RWPE2 (cell line): ENCODE measurements around the gene ZBTB7C.

Experiments
- ATAC-seq: fragments of 200-7000 bp; cut with Tn5 transposase; 3 replicates; pipeline ENCODE4 v1.9.1; 2021; ENCODE audit warnings: low read depth
- DNase-seq: peaks from one replicate; pipeline ENCODE4 v3.0.0-alpha.2; 2020; ENCODE audit warnings: low spot score
- H3K27ac ChIP-seq: fragments of 450-650 bp; 2 replicates; pipeline ENCODE4 v1.5.1; 2017; ENCODE audit warnings: mild to moderate bottlenecking; ENCODE audit not compliant: poor library complexity, severe bottlenecking
- H3K27me3 ChIP-seq: fragments of 250-450 bp; sonication (Bioruptor Pico); 2 replicates; pipeline ENCODE4 v1.5.1; 2021; ENCODE audit warnings: mild to moderate bottlenecking, moderate library complexity; ENCODE audit not compliant: insufficient read depth, poor library complexity, severe bottlenecking
- H3K36me3 ChIP-seq: fragments of 250-450 bp; sonication (Bioruptor Pico); 2 replicates; pipeline ENCODE4 v1.5.1; 2020; ENCODE audit warnings: low read depth, mild to moderate bottlenecking, moderate library complexity
- H3K4me1 ChIP-seq: fragments of 250-450 bp; sonication (Bioruptor Pico); 2 replicates; pipeline ENCODE4 v1.5.1; 2021; ENCODE audit warnings: mild to moderate bottlenecking, moderate library complexity; ENCODE audit not compliant: insufficient read depth, poor library complexity, severe bottlenecking
- H3K4me3 ChIP-seq: fragments of 250-450 bp; sonication (Bioruptor Pico); 2 replicates; pipeline ENCODE4 v1.5.1; 2021; ENCODE audit warnings: mild to moderate bottlenecking, moderate library complexity; ENCODE audit not compliant: severe bottlenecking
- H3K9me3 ChIP-seq: fragments of 250-450 bp; sonication (Bioruptor Pico); 2 replicates; pipeline ENCODE4 v1.5.1; 2021; ENCODE audit warnings: mild to moderate bottlenecking, moderate library complexity; ENCODE audit not compliant: severe bottlenecking
- CTCF ChIP-seq: fragments of 450-650 bp; IDR thresholded peaks from one replicate; pipeline ENCODE4 v1.5.1; 2017; ENCODE audit warnings: mild to moderate bottlenecking, moderate library complexity; ENCODE audit not compliant: poor library complexity, severe bottlenecking

Gene ZBTB7C

GRCh38 chr18:48013162-48013561, 396.0 kb downstream of the ZBTB7C start:
- Histone ChIP-seq H3K27ac (no peak overlapping the region), H3K27me3 (no peaks in the 10 kb centered on the region), H3K36me3 (no peaks in the 10 kb centered on the region), H3K4me3 (no peak overlapping the region), H3K4me1 (no peaks in the 10 kb centered on the region), H3K9me3 (no peaks in the 10 kb centered on the region)
- DNase-seq: no peak
- ATAC-seq: no peak
- no peak for TF ChIP-seq CTCF

GRCh38 chr18:48011926-48012465, 397.2 kb downstream of the ZBTB7C start:
- Histone ChIP-seq H3K4me1 (no peaks in the 10 kb centered on the region), H3K27ac (no peak overlapping the region), H3K36me3 (no peaks in the 10 kb centered on the region), H3K27me3 (no peaks in the 10 kb centered on the region), H3K4me3 (no peak overlapping the region), H3K9me3 (no peaks in the 10 kb centered on the region)
- ATAC-seq (no peak), DNase-seq (peak; percentile 14)
- TF ChIP-seq CTCF: no peak

- H3K4me1 ChIP-seq: no peaks in the 10 kb centered on the region
- H3K27me3 ChIP-seq: no peaks in the 10 kb centered on the region
- no peak for TF ChIP-seq CTCF
- no peaks in the 10 kb centered on the region for H3K9me3 ChIP-seq
- H3K36me3 ChIP-seq: no peaks in the 10 kb centered on the region
- no peak for DNase-seq
- ATAC-seq: no peak
- H3K27ac ChIP-seq: no peak overlapping the region
- H3K4me3 ChIP-seq: no peak overlapping the region
Measured at GRCh38 chr18:48010264-48010663, 398.9 kb downstream of the ZBTB7C start.

GRCh38 chr18:48009116-48009745, 400.0 kb downstream of the ZBTB7C start:
- Histone ChIP-seq H3K4me3 (no peak overlapping the region), H3K9me3 (no peaks in the 10 kb centered on the region), H3K27me3 (no peaks in the 10 kb centered on the region), H3K27ac (no peak overlapping the region), H3K36me3 (no peaks in the 10 kb centered on the region), H3K4me1 (no peaks in the 10 kb centered on the region)
- no peak for ATAC-seq
- no peak for DNase-seq
- no peak for TF ChIP-seq CTCF
